Duodenal mucosa (tissue), 2 donors: ENCODE data around the gene RASSF1.

ENCODE experiments used
- H3K27ac ChIP-seq: one replicate; pipeline ENCODE4 v1.7.0; 2013; ENCODE audit warnings: low read depth, low read length
- H3K27me3 ChIP-seq, 2 donors: one replicate each; pipeline ENCODE4 v1.7.0; 2013; ENCODE audit warnings: low read length in 2 of 2, control low read depth in 1 of 2; ENCODE audit not compliant: insufficient read depth in 2 of 2, control insufficient read depth in 1 of 2
- H3K36me3 ChIP-seq, 2 donors: one replicate each; pipeline ENCODE4 v1.7.0; 2013; ENCODE audit warnings: low read length in 2 of 2, control low read depth in 1 of 2; ENCODE audit not compliant: insufficient read depth in 2 of 2, control insufficient read depth in 1 of 2
- H3K4me1 ChIP-seq, 2 donors: one replicate each; pipeline ENCODE4 v1.7.0; 2013; ENCODE audit warnings: low read length in 2 of 2, control low read depth in 1 of 2; ENCODE audit not compliant: insufficient read depth in 2 of 2, control insufficient read depth in 1 of 2
- H3K4me3 ChIP-seq, 2 donors: one replicate each; pipeline ENCODE4 v1.7.0; 2013; ENCODE audit warnings: low read length in 2 of 2, low read depth in 1 of 2
- H3K9ac ChIP-seq, 2 donors: one replicate each; pipeline ENCODE4 v1.7.0; 2013; ENCODE audit warnings: low read length in 2 of 2, low read depth in 1 of 2
- H3K9me3 ChIP-seq, 2 donors: one replicate each; pipeline ENCODE4 v1.7.0; 2013; ENCODE audit warnings: low read length in 2 of 2, control low read depth in 1 of 2; ENCODE audit not compliant: control insufficient read depth in 1 of 2

The RASSF1 gene

GRCh38 chr3:50334339-50335075, 6.1 kb downstream of the RASSF1 start:
- Histone ChIP-seq H3K36me3 (peaks cover 25 to 38% of the 10 kb centered on the region in 2 donors), H3K27ac (peak overlapping the region; percentile 26), H3K4me1 (peaks cover 23 to 45% of the 10 kb centered on the region in 2 donors), H3K9ac (peak overlapping the region; percentile 5 to 38), H3K27me3 (no peaks in the 10 kb centered on the region), H3K9me3 (no peaks in the 10 kb centered on the region), H3K4me3 (no peak overlapping the region)

- Histone ChIP-seq H3K27ac (peak overlapping the region; percentile 26), H3K9ac (peak overlapping the region; percentile 5 to 38), H3K4me3 (no peak overlapping the region), H3K4me1 (peaks cover 23 to 44% of the 10 kb centered on the region in 2 donors), H3K36me3 (peaks cover 25 to 41% of the 10 kb centered on the region in 2 donors), H3K9me3 (no peaks in the 10 kb centered on the region), H3K27me3 (no peaks in the 10 kb centered on the region)
Observed at GRCh38 chr3:50333744-50334328, 6.8 kb downstream of the RASSF1 start.

GRCh38 chr3:50331364-50331907, 9.2 kb downstream of the RASSF1 start:
- Histone ChIP-seq H3K4me1 (peaks cover 29 to 50% of the 10 kb centered on the region in 2 donors), H3K4me3 (no peak overlapping the region), H3K27me3 (no peaks in the 10 kb centered on the region), H3K27ac (no peak overlapping the region), H3K36me3 (peaks cover 25 to 41% of the 10 kb centered on the region in 2 donors), H3K9ac (no peak overlapping the region), H3K9me3 (no peaks in the 10 kb centered on the region)

GRCh38 chr3:50330330-50330729, 10.3 kb downstream of the RASSF1 start:
- Histone ChIP-seq H3K27ac (no peak overlapping the region), H3K9ac (no peak overlapping the region), H3K4me1 (peaks cover 22 to 39% of the 10 kb centered on the region in 2 donors), H3K4me3 (no peak overlapping the region), H3K36me3 (peaks cover 28 to 52% of the 10 kb centered on the region in 2 donors), H3K27me3 (no peaks in the 10 kb centered on the region), H3K9me3 (no peaks in the 10 kb centered on the region)

GRCh38 chr3:50327943-50328691, 12.5 kb downstream of the RASSF1 start, which contains the start of gene TUSC2:
Gene TUSC2, minus strand, starts transcription at chr3:50328223. Its CDS starts 124 bp downstream, at chr3:50328099.
- Histone ChIP-seq H3K27me3 (no peaks in the 10 kb centered on the region), H3K36me3 (peaks cover 28 to 47% of the 10 kb centered on the region in 2 donors), H3K4me1 (peaks cover 17 to 40% of the 10 kb centered on the region in 2 donors), H3K27ac (peak within 1 kb of the TSS; percentile 78), H3K9me3 (no peaks in the 10 kb centered on the region), H3K9ac (peak within 1 kb of the TSS; percentile 91), H3K4me3 (peak within 1 kb of the TSS; percentile 85 to 90)

GRCh38 chr3:50327129-50327528, 13.5 kb downstream of the RASSF1 start:
- Histone ChIP-seq H3K9ac (peak overlapping the region; percentile 91), H3K27me3 (no peaks in the 10 kb centered on the region), H3K9me3 (no peaks in the 10 kb centered on the region), H3K27ac (no peak overlapping the region), H3K4me1 (peaks cover 24 to 48% of the 10 kb centered on the region in 2 donors), H3K36me3 (peaks cover 28 to 42% of the 10 kb centered on the region in 2 donors), H3K4me3 (peak overlapping the region; percentile 85 to 90)

- Histone ChIP-seq H3K9me3 (no peaks in the 10 kb centered on the region), H3K4me3 (no peak overlapping the region), H3K4me1 (peaks cover 29 to 52% of the 10 kb centered on the region in 2 donors), H3K27ac (no peak overlapping the region), H3K9ac (no peak overlapping the region), H3K36me3 (peaks cover 19 to 32% of the 10 kb centered on the region in 2 donors), H3K27me3 (no peaks in the 10 kb centered on the region)
Observed at GRCh38 chr3:50326182-50326541, 14.5 kb downstream of the RASSF1 start.

GRCh38 chr3:50325497-50326181, 15.0 kb downstream of the RASSF1 start:
- no peak overlapping the region for H3K27ac ChIP-seq
- H3K9me3 ChIP-seq, result no peaks in the 10 kb centered on the region
- H3K36me3 ChIP-seq, result peaks cover 14 to 27% of the 10 kb centered on the region in 2 donors
- H3K4me1 ChIP-seq, result peaks cover 29 to 53% of the 10 kb centered on the region in 2 donors
- H3K27me3 ChIP-seq, result no peaks in the 10 kb centered on the region
- H3K9ac ChIP-seq, result no peak overlapping the region
- no peak overlapping the region for H3K4me3 ChIP-seq

GRCh38 chr3:50325113-50325480, 15.5 kb downstream of the RASSF1 start:
- H3K27ac ChIP-seq, result no peak overlapping the region
- no peaks in the 10 kb centered on the region for H3K9me3 ChIP-seq
- H3K27me3 ChIP-seq, result no peaks in the 10 kb centered on the region
- no peak overlapping the region for H3K4me3 ChIP-seq
- H3K9ac ChIP-seq, result no peak overlapping the region
- H3K4me1 ChIP-seq, result peaks cover 35 to 58% of the 10 kb centered on the region in 2 donors
- peaks cover 9 to 21% of the 10 kb centered on the region in 2 donors for H3K36me3 ChIP-seq
